ENCODE results near the gene SS18L1.
A peak's percentile ranks its signal among the peaks of the same experiment; 100 is the strongest.

DNA sequence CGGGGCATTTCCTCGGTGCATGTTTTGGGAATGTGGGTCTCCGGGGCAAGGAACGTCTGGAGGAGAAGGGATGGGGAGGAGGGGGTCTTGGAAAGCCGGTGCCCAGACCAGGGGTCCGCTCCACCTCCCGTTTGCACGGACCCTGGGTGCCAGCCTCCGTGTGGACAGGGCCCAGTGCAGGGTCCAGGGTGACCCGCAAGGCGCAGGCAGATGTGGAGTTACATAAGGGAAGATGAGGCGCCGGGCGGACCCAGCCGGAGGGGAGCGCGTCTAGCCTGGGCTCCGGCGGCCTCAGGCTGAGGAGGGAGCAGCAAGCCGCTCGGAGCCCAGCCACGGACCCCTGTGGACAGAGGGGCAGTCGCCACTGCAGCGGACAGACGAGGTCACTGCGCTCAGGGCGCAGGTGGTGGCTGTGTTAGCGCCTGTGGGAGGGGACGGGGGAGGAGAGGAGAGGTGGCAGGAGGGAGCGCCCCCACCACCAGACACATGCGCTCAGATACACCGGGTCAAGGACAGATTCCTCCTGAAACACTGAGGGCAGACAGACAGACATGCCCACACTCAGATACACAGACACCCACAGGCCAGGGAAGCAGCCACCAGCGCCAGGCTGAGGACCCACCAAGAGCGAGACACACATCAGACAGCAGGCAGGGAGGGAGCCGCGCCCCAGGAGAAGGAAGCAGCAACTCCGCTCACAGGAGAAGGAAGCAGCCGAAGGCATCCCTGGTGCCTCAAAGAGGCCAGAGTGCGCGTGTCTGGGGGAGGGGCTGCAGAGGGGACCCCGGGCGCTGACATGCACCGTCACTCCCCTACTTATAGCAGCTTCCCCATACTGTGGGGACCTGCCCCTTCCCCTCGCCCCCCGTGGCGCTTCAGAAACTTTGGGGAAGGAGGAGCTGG lies 77.3 kb downstream of the SS18L1 start:
- TF ChIP-seq, protein P1, sequence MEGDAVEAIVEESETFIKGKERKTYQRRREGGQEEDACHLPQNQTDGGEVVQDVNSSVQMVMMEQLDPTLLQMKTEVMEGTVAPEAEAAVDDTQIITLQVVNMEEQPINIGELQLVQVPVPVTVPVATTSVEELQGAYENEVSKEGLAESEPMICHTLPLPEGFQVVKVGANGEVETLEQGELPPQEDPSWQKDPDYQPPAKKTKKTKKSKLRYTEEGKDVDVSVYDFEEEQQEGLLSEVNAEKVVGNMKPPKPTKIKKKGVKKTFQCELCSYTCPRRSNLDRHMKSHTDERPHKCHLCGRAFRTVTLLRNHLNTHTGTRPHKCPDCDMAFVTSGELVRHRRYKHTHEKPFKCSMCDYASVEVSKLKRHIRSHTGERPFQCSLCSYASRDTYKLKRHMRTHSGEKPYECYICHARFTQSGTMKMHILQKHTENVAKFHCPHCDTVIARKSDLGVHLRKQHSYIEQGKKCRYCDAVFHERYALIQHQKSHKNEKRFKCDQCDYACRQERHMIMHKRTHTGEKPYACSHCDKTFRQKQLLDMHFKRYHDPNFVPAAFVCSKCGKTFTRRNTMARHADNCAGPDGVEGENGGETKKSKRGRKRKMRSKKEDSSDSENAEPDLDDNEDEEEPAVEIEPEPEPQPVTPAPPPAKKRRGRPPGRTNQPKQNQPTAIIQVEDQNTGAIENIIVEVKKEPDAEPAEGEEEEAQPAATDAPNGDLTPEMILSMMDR (conservative IDR thresholded peaks at IDR 0.05 in 1 of 2, IDR thresholded peaks at IDR 0.05 in 1 of 2; ENCODE audit: extremely low read depth in 1 of 2, insufficient read depth in 1 of 2, low read depth in 1 of 2, low read length in 2 of 2): no peak
- TF ChIP-seq EZH2 (IDR thresholded peaks at IDR 0.05; ENCODE audit: borderline replicate concordance, low read length): peak; percentile 17

Measured in mammary epithelial cell (primary cell).